NCI-H2107 (cell line): ENCODE measurements around the gene SULT1C4.

Experiments
- DNase-seq: peaks from one replicate; lab custom pipeline; 2025; lab: John Stamatoyannopoulos, UW

Gene SULT1C4

GRCh38 chr2:108370080-108370479, 7.7 kb upstream of the SULT1C4 start:
- DNase-seq: no peak

- no peak for DNase-seq
Measured at GRCh38 chr2:108376774-108377173, 980 bp upstream of the SULT1C4 start.

- no peak for DNase-seq
Measured at GRCh38 chr2:108377401-108377800, 353 bp upstream of the SULT1C4 start.

- DNase-seq: no peak
Measured at GRCh38 chr2:108378851-108379250, 1.1 kb downstream of the SULT1C4 start.

- DNase-seq: no peak
Measured at GRCh38 chr2:108382196-108382595, 4.4 kb downstream of the SULT1C4 start.

GRCh38 chr2:108383146-108383830, 5.5 kb downstream of the SULT1C4 start:
- no peak for DNase-seq

GRCh38 chr2:108384662-108385393, 7.1 kb downstream of the SULT1C4 start:
- DNase-seq: no peak

GRCh38 chr2:108385411-108386071, 7.8 kb downstream of the SULT1C4 start:
- no peak for DNase-seq

GRCh38 chr2:108388045-108388444, 10.3 kb downstream of the SULT1C4 start:
- no peak for DNase-seq

- no peak for DNase-seq
Measured at GRCh38 chr2:108390340-108390739, 12.6 kb downstream of the SULT1C4 start.

- no peak for DNase-seq
Measured at GRCh38 chr2:108392029-108392428, 14.3 kb downstream of the SULT1C4 start.

- no peak for DNase-seq
Measured at GRCh38 chr2:108393197-108393596, 15.4 kb downstream of the SULT1C4 start.

GRCh38 chr2:108395155-108395554, 17.4 kb downstream of the SULT1C4 start:
- no peak for DNase-seq

GRCh38 chr2:108396845-108397244, 19.1 kb downstream of the SULT1C4 start:
- DNase-seq: no peak

- no peak for DNase-seq
Measured at GRCh38 chr2:108399479-108399878, 21.7 kb downstream of the SULT1C4 start.

GRCh38 chr2:108401800-108402199, 24.0 kb downstream of the SULT1C4 start:
- no peak for DNase-seq

GRCh38 chr2:108403494-108403893, 25.7 kb downstream of the SULT1C4 start:
- no peak for DNase-seq

- DNase-seq: no peak
Measured at GRCh38 chr2:108404784-108405397, 27.1 kb downstream of the SULT1C4 start.

- DNase-seq: no peak
Measured at GRCh38 chr2:108407864-108408729, 30.3 kb downstream of the SULT1C4 start.

- no peak for DNase-seq
Measured at GRCh38 chr2:108409768-108410167, 32.0 kb downstream of the SULT1C4 start.

GRCh38 chr2:108412995-108413710, 35.4 kb downstream of the SULT1C4 start:
- no peak for DNase-seq
